NCI-H1092 (cell line): ENCODE data around the gene OBSL1.

Experiments
- DNase-seq: peaks from one replicate; lab custom pipeline; 2025; lab: John Stamatoyannopoulos, UW

OBSL1 gene

DNA sequence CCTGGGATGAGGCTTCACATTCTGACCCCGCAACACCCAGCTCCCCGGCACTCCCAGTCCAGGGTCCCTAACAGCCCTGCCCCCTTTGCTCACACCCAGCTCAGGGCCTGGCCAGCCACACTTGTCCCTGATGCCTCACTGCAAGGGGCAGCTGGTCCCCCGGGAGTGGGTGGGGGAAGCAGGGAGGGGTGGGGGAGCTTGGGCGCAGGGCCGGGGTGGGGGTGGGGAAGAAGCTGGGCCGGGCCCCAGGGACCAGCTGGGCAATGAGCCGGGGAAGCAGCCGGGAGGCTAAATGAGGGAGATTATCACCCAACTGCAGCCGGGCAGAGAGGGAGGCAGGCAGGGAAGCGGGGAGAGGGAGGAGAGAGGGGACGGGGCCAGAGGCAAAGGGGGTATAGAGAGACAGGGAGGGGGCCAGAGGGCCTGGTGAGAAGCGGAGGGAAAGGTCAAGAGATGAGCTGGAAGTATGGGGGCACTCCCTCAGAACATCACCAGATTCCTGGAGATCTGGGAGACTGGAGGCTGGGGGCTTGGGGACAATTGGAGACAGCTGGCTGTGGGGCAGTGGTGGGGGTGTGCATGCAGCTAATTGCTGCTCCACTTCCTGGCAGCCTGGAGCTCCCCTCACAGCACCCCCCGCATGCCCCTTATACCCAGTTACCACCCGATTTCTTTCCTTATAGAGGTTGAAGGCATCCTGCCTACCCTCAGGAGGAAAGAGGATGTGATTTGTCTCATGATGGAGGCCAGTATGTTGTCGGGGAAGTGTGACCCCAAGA is 59.6 kb downstream of the OBSL1 start:
- peak; percentile 59 for DNase-seq

- no peak for DNase-seq
Observed at GRCh38 chr2:219510512-219511135, 60.7 kb downstream of the OBSL1 start.

- DNase-seq = peak; percentile 59
Observed at GRCh38 chr2:219509780-219510511, 61.4 kb downstream of the OBSL1 start.

GRCh38 chr2:219508971-219509779 is 62.2 kb downstream of the OBSL1 start:
- DNase-seq = no peak

- DNase-seq = no peak
Observed at GRCh38 chr2:219508444-219508734, 63.0 kb downstream of the OBSL1 start.

GRCh38 chr2:219507581-219508443 is 63.5 kb downstream of the OBSL1 start:
- no peak for DNase-seq

DNA sequence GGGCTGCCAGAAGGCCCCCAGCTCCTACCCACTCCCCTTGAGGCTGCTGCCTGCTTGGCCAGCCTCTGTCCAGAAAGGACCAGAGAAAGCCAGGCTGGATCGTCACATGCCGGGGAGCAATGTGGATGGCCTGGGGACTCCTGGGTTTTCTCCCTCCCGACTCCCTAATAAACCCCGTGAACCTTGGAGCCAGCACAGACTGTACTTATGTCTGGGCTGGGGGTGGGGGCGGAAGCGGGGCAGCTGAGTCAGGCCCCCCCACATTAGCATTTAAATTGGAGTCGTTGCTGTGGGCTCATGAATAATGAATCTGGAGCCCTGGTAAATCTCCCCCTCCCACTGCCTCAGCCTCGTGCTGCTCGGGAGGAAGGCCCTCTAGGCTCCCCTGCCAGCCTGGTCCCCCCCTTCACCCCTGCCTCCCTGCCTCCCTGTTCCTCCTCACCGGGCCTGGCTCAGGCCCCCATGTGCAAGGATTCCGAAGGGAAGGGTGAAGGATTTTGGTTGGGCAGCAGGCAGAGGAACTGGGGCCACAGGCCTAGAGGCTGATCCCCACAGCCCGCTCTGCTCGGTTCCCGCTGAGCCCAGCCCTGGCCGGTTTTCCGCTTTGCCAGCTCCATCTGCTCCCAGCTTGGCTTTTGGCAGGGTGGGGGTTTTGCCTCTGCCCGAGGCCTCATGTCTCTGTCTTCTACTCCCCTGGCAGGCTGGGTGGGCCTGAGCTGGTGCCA is 64.4 kb downstream of the OBSL1 start:
- DNase-seq = peak; percentile 43

- DNase-seq = no peak
Observed at GRCh38 chr2:219506153-219506801, 65.1 kb downstream of the OBSL1 start.

DNA sequence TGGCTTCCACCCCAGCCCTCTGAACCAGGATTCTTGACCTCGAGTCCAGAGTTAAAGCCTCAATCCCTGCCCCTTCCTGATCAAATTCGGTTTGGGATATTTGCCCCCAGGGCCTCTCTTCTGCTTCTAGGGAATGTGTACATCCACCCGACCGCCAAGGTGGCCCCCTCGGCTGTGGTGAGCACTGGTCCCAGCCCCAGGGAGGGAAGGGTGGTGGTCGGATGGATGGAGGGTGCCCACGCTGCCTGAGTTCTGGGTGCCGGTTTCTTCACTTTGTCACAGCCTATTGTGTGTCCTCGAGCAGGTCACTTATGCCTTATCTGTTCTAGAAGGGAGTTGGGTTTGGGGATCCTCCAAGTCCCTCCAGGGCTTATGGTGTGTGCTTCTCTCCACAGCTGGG is 65.8 kb downstream of the OBSL1 start:
- no peak for DNase-seq

- no peak for DNase-seq
Observed at GRCh38 chr2:219502618-219503017, 68.7 kb downstream of the OBSL1 start.

- no peak for DNase-seq
Observed at GRCh38 chr2:219501849-219502248, 69.5 kb downstream of the OBSL1 start.
